Forelimb muscle (tissue), 1 donor: ENCODE data around the gene SLC39A6. TPM values are rescaled to one million over a fixed set of nuclear protein-coding genes. Genes with fewer than 3 reads are reported as not detected.

Experiments used
- DNase-seq: peaks from one replicate; pipeline ENCODE4 v3.0.0-alpha.2; 2013; ENCODE audit warnings: low read depth
- polyA plus RNA-seq: library from polyadenylated mRNA; unstranded; fragments of 120-200 nt; gene quantifications from one replicate; pipeline ENCODE4 v1.2.1, GENCODE V29; 2013; ENCODE audit not compliant: insufficient read length

The SLC39A6 gene
- polyA plus RNA-seq, 1 donor = 27.3 TPM

GRCh38 chr18:36064027-36064808 is 64.9 kb downstream of the SLC39A6 start:
- DNase-seq = no peak

DNA sequence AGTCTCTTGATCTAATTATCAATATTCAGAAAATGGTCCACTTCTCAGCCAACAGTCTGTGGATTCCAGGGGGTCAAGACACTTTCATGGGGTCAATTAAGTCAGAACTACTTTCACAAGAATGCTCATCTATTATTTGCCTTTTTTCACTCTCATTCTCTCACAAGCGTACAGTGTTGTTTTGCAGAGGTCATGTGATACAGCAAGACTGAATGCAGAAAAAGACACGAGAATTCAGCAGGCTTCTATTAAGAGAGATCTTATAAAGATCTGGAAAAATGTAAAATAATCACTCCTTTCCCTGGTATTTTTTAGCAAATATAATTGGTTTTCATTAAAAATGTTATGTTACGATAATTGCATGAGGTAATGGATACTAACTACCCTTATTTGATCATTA is 70.5 kb downstream of the SLC39A6 start:
- no peak for DNase-seq

Other genes with a start within 250 kb of the SLC39A6 start
- gene RPRD1A, start 61.8 kb downstream of the SLC39A6 start, polyA plus RNA-seq = 42.7 TPM
- gene ELP2, start 559 bp upstream of the SLC39A6 start, polyA plus RNA-seq = 75.9 TPM
- 0.14 TPM for gene MOCOS, start 58.2 kb upstream of the SLC39A6 start, polyA plus RNA-seq
- gene FHOD3, start 168.4 kb upstream of the SLC39A6 start, polyA plus RNA-seq = 30.8 TPM